GM23248 (cell line): ENCODE measurements around the gene IMPDH1. TPM values are rescaled to one million over a fixed set of nuclear protein-coding genes. Genes with fewer than 3 reads are reported as not detected.
A peak's percentile ranks its signal among the peaks of the same experiment; 100 is the strongest.

Experiments used
- DNase-seq: peaks from one replicate; pipeline ENCODE4 v3.0.0-alpha.2; 2015
- H2AFZ ChIP-seq: fragments of 200-600 bp; sonication (generic); 2 replicates; pipeline ENCODE4 v1.6.1; 2016; ENCODE audit warnings: antibody characterized with exemption
- H3F3A ChIP-seq: fragments of 200-600 bp; sonication (generic); 2 replicates; pipeline ENCODE4 v1.6.1; 2016; ENCODE audit warnings: mild to moderate bottlenecking, antibody characterized with exemption, mixed run types; ENCODE audit not compliant: insufficient read depth
- H3K27ac ChIP-seq: fragments of 200-600 bp; sonication (generic); 2 replicates; pipeline ENCODE4 v1.5.1; 2016; ENCODE audit warnings: mild to moderate bottlenecking
- H3K27me3 ChIP-seq: fragments of 200-600 bp; sonication (generic); replicated peaks from 2 replicates; pipeline ENCODE4 v1.6.1; 2016; ENCODE audit warnings: mild to moderate bottlenecking; ENCODE audit not compliant: insufficient read depth
- H3K36me3 ChIP-seq: fragments of 200-600 bp; sonication (generic); 2 replicates; pipeline ENCODE4 v1.6.1; 2016; ENCODE audit warnings: low read depth, mild to moderate bottlenecking
- H3K4me1 ChIP-seq: fragments of 200-600 bp; sonication (generic); 2 replicates; pipeline ENCODE4 v1.6.1; 2016; ENCODE audit warnings: mild to moderate bottlenecking; ENCODE audit not compliant: insufficient read depth
- H3K4me2 ChIP-seq: fragments of 200-600 bp; sonication (generic); one replicate; pipeline ENCODE4 v1.6.1; 2016; ENCODE audit warnings: mild to moderate bottlenecking; ENCODE audit not compliant: unreplicated experiment
- H3K4me3 ChIP-seq: fragments of 200-600 bp; sonication (generic); 2 replicates; pipeline ENCODE4 v1.5.1; 2016; ENCODE audit warnings: mild to moderate bottlenecking
- H3K79me2 ChIP-seq: fragments of 200-600 bp; sonication (generic); 2 replicates; pipeline ENCODE4 v1.6.1; 2016; ENCODE audit warnings: mild to moderate bottlenecking; ENCODE audit not compliant: insufficient read depth
- H3K9ac ChIP-seq: fragments of 200-600 bp; sonication (generic); 2 replicates; pipeline ENCODE4 v1.6.1; 2016; ENCODE audit warnings: mild to moderate bottlenecking
- H3K9me2 ChIP-seq: fragments of 200-600 bp; sonication (generic); 2 replicates; pipeline ENCODE4 v1.6.1; 2016; ENCODE audit warnings: mixed run types, mild to moderate bottlenecking, moderate library complexity; ENCODE audit not compliant: insufficient read depth
- H3K9me3 ChIP-seq: fragments of 200-600 bp; sonication (generic); one replicate; pipeline ENCODE4 v1.6.1; 2017; ENCODE audit warnings: low read depth
- H4K20me1 ChIP-seq: fragments of 200-600 bp; sonication (generic); 2 replicates; pipeline ENCODE4 v1.6.0; 2016; ENCODE audit not compliant: insufficient read depth
- EZH2 ChIP-seq: fragments of 200-600 bp; sonication (generic); IDR thresholded peaks from 2 replicates; pipeline ENCODE4 v1.6.1; 2018; ENCODE audit warnings: antibody characterized with exemption, mild to moderate bottlenecking; ENCODE audit not compliant: insufficient read depth, poor library complexity, severe bottlenecking
- EZH2phosphoT487 ChIP-seq: fragments of 200-600 bp; sonication (generic); IDR thresholded peaks from 2 replicates; pipeline ENCODE4 v1.6.1; 2018; ENCODE audit warnings: antibody characterized with exemption, moderate library complexity, mild to moderate bottlenecking, low read depth; ENCODE audit not compliant: insufficient read depth
- WGBS, 2 experiments: methylation state at CpG; one replicate each; pipeline ENCODE4 v1.1.6; 2015 to 2017; ENCODE audit warnings: low lambda C conversion rate in 2 of 2, low coverage in 1 of 2; ENCODE audit errors: missing lambda C conversion rate in 2 of 2; 5-methylcytosine and 5-hydroxymethylcytosine counted together
- in situ Hi-C: fragments of 300-500 bp; cut with MboI; formaldehyde crosslinking; loops from 2 replicates; pipeline ENCODE4 v1.15.0; 2020
- polyA plus RNA-seq: library from polyadenylated mRNA; unstranded; fragments of >200 nt; fragmentation: Nextera tagmentation; extraction: Ambion mirVana; gene quantifications from 2 replicates; pipeline ENCODE4 v1.2.1, GENCODE V29; 2016
- total RNA-seq: library from RNA; depleted of rRNA; stranded (reverse); fragments of >200 nt; shearing (Covaris generic); gene quantifications from 2 replicates; pipeline ENCODE4 v1.2.3, GENCODE V29; 2014

The IMPDH1 gene
- total and polyA plus RNA-seq, 2 experiments from 2014 or later = 89.9 to 97.3 TPM

DNA sequence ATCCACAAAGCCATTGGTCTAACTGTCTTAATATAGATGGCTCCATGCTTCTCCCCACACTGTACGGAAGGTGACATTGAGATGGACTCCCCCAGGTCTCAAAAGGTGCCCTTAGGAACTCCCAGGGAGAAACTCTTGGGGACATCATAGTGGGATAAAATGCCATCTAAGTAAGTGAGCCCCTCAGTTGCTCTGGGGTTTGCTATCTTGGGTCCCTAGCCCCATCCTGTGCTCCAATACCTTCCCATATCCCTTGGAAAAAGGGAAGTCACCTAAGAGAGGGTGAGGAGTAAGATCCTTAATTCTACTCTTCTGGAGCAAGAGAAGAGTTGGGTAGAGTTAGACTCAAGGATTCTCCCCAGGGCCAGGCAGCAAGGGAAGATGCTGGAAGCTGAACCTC, 56.2 kb downstream of the IMPDH1 start:
- H3K9me2 ChIP-seq = no peaks in the 10 kb centered on the region
- H3K4me2 ChIP-seq = no peak overlapping the region
- no peaks in the 10 kb centered on the region for H3K79me2 ChIP-seq
- no peak overlapping the region for H3K27ac ChIP-seq
- WGBS, 2 experiments = 91 to 100% methylated on average over 1 of the region's 1 CpG
- no peak overlapping the region for H2AFZ ChIP-seq
- peaks cover 61% of the 10 kb centered on the region for H3K27me3 ChIP-seq
- no peaks in the 10 kb centered on the region for H3K9me3 ChIP-seq
- no peak for TF ChIP-seq EZH2
- in situ Hi-C loops = no loop called here
- H3F3A ChIP-seq = no peaks in the 10 kb centered on the region
- H3K4me1 ChIP-seq = no peaks in the 10 kb centered on the region
- no peaks in the 10 kb centered on the region for H3K36me3 ChIP-seq
- H4K20me1 ChIP-seq = no peaks in the 10 kb centered on the region
- no peak overlapping the region for H3K4me3 ChIP-seq
- no peak overlapping the region for H3K9ac ChIP-seq
- DNase-seq = no peak

DNA sequence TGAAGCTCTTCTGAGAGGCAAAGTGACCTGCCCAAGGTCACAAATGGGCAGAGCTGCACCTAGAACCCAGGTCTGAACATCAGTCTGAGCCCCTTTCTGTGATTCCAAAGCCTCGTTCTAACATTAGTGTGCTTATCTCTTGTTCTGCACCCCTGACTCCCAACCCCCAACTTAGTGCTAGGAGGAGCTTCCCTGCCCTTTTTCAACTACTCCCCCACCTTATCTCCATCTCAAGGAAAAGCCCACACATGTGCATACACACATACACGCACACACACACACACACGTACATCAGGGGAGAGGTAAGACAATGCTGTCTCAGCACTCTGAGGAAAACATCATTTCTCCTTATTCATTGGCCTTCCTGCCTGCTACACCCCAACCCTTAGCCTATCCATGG, 56.6 kb downstream of the IMPDH1 start:
- Histone ChIP-seq H3F3A (no peaks in the 10 kb centered on the region), H3K27ac (no peak overlapping the region), H3K27me3 (peaks cover 61% of the 10 kb centered on the region), H3K9me2 (no peaks in the 10 kb centered on the region), H3K36me3 (no peaks in the 10 kb centered on the region), H3K9me3 (no peaks in the 10 kb centered on the region), H3K4me3 (no peak overlapping the region), H3K79me2 (no peaks in the 10 kb centered on the region), H4K20me1 (no peaks in the 10 kb centered on the region), H2AFZ (no peak overlapping the region), H3K9ac (no peak overlapping the region), H3K4me1 (no peaks in the 10 kb centered on the region), H3K4me2 (no peak overlapping the region)
- in situ Hi-C loops = no loop called here
- no peak for TF ChIP-seq EZH2
- no peak for TF ChIP-seq EZH2phosphoT487
- 85 to 94% methylated on average over 3 of the region's 3 CpGs for WGBS, 2 experiments
- DNase-seq = no peak

DNA sequence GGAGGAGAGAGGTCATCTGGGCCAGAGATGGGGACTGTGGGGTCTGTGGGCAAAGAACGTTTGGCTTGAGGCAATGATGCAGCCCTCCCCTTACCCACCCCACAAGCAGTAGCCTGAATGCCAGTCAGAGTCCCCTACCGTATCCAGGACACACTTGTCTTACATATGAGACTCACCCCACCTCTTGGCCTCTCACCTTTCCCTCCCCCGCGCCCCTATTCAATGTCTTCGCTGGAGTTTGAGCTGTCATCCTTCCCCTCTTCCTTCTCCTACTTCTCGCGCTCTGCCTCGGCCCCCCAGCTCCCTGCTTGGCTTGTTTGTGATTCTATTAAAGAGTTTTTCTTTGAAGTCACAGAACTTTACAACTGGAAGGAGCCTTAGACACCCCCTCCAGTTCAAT, 57.1 kb downstream of the IMPDH1 start:
- TF ChIP-seq EZH2phosphoT487 (no peak), EZH2 (no peak)
- WGBS, 2 experiments = 85 to 86% methylated on average over 7 to 8 of the region's 8 CpGs
- no peak overlapping the region for H2AFZ ChIP-seq
- no peaks in the 10 kb centered on the region for H3K4me1 ChIP-seq
- H3K27ac ChIP-seq = no peak overlapping the region
- no peaks in the 10 kb centered on the region for H3K79me2 ChIP-seq
- H3K36me3 ChIP-seq = no peaks in the 10 kb centered on the region
- no peak for DNase-seq
- peaks cover 62% of the 10 kb centered on the region for H3K27me3 ChIP-seq
- no peaks in the 10 kb centered on the region for H4K20me1 ChIP-seq
- H3F3A ChIP-seq = no peaks in the 10 kb centered on the region
- H3K9me3 ChIP-seq = no peaks in the 10 kb centered on the region
- no peak overlapping the region for H3K4me3 ChIP-seq
- no peaks in the 10 kb centered on the region for H3K9me2 ChIP-seq
- no peak overlapping the region for H3K9ac ChIP-seq
- H3K4me2 ChIP-seq = no peak overlapping the region
- in situ Hi-C loops = no loop called here

DNA sequence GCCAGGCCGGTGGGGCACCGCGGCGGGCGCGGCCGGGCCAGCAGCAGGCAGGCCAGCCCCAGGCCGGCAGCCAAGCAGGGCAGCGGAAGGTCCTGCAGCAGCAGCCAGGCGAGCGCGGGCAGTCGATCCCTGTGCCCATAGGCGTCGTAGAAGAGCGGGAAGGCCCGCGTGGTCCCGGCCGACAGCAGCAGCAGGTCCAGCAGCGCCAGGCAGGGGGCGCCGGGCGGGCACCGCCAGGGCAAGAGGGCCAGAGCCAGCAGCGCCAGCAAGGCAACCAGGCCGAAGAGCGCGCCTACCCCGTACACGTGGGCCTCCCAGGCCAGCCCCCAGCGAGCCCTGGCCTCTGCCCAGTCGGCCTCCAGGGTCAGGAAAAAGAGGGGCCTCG, 57.6 kb downstream of the IMPDH1 start:
- WGBS, 2 experiments = 29 to 33% methylated on average over 25 to 30 of the region's 34 CpGs
- in situ Hi-C loops = no loop called here
- Histone ChIP-seq H4K20me1 (no peaks in the 10 kb centered on the region), H3K79me2 (no peaks in the 10 kb centered on the region), H3K9me2 (no peaks in the 10 kb centered on the region), H3K27ac (no peak overlapping the region), H3K4me2 (no peak overlapping the region), H3K4me3 (no peak overlapping the region), H3K9ac (no peak overlapping the region), H3K4me1 (no peaks in the 10 kb centered on the region), H2AFZ (no peak overlapping the region), H3F3A (no peaks in the 10 kb centered on the region), H3K36me3 (no peaks in the 10 kb centered on the region), H3K27me3 (peaks cover 59% of the 10 kb centered on the region), H3K9me3 (no peaks in the 10 kb centered on the region)
- peak; percentile 55 for DNase-seq
- TF ChIP-seq EZH2phosphoT487 (no peak), EZH2 (no peak)

DNA sequence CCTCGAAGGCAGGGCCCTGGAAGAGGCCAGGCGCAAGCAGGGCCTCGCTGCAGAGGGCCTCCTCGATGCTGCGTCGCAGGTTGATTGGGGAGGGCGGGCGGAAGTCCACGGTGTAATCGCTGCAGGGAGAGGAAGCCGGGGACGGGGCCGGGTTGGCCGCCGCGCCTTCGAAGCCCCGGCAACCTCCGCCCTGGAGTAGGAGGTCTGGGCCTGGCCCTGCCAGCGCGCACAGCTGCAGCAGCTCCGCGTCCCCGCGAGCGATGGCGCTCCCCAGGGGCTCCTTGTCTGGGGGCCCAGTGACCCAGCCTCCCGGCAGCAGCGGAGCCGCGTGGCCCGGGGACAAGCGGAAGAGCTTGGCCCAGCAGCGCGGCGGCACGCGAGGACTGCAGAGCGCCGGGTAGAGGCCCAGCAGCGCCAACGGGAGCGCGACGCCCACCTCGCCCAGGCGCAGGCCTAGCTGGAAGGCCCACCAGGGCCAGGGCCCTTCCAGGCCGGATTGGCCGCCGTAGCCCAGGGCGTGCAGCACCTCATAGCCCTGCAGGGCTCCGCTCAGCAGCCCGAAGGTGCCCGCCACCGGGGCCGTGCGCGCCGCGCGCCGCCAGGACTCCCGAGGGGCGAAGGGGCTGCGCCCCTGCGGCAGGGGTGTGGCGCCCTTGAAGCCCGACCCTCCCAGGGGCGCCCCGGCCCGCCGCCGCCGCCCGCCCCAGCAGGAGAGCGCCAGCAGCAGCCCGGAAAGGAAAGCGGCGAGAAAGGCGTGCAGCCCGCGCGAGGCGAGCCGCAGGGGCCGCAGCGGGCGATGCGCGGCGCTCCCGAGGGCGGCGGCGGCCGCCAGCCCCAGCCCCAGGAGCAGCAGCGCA, 58.3 kb downstream of the IMPDH1 start:
- no peaks in the 10 kb centered on the region for H3F3A ChIP-seq
- DNase-seq = peak; percentile 21
- H3K4me1 ChIP-seq = no peaks in the 10 kb centered on the region
- no peak overlapping the region for H3K4me3 ChIP-seq
- H3K9ac ChIP-seq = no peak overlapping the region
- H3K79me2 ChIP-seq = no peaks in the 10 kb centered on the region
- no peak overlapping the region for H3K27ac ChIP-seq
- H3K27me3 ChIP-seq = peaks cover 59% of the 10 kb centered on the region
- no peaks in the 10 kb centered on the region for H3K9me3 ChIP-seq
- no peaks in the 10 kb centered on the region for H3K36me3 ChIP-seq
- WGBS, 2 experiments = 19 to 22% methylated on average over 59 to 61 of the region's 97 CpGs
- no peaks in the 10 kb centered on the region for H4K20me1 ChIP-seq
- H2AFZ ChIP-seq = no peak overlapping the region
- H3K9me2 ChIP-seq = no peaks in the 10 kb centered on the region
- in situ Hi-C loops = no loop called here
- TF ChIP-seq EZH2 (no peak), EZH2phosphoT487 (no peak)
- no peak overlapping the region for H3K4me2 ChIP-seq
